ENCODE data around the gene LCMT1.

Gene LCMT1

DNA sequence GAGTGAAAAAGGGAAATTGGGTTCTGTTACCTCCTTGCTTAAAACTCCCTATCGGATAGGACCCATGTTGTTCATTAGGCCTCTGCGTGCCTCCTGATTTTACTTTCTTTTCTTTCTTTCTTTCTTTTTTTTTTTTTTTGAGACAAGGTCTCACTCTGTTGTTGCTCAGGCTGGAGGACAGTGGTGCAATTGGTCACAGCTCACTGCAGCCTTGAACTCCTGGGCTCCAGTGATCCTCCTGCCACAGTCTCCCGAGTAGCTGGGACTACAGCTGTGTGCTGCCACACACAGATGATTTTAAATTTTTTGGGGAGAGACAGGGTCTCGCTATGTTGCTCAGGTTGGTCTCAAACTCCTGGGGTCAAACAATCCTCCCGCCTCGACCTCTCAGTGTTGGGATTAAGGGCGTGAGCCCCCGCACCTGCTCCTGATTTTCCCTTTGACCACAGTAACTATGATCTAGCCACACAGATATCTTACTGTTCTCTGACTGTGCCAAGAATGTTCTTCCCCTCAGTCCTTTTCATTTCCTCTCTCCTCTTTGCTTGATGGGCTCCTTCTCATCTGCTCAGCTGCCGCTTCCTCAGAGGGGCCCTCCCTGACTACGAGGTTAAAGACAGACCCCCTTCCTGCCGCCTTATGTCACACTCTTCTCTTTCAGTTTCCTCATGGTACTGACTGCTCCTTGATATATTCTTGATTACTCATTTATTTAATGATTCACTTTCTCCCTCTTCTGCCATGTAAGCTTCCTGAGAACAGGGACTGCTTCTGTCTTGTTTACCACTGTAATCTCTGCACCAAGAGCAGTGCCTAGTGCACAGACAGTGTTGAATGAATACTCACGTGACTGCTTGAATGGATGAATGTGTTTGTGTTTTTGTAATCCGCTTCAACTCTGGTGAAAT lies 44.3 kb downstream of the LCMT1 start:
- Histone ChIP-seq H3K27me3 (replicated peaks; ENCODE audit: control insufficient read depth, insufficient read depth, low read length) (no peaks in the 10 kb centered on the region), H3K4me3 (replicated peaks; ENCODE audit: low read depth, low read length) (no peak overlapping the region), H3K36me3 (ENCODE audit: control insufficient read depth, insufficient read depth, low read length) (no peaks in the 10 kb centered on the region; the same call in 1 of the 2 replicates)
- no peak for DNase-seq (ENCODE audit: extremely low read depth, insufficient read length)
- TF ChIP-seq, protein P1, sequence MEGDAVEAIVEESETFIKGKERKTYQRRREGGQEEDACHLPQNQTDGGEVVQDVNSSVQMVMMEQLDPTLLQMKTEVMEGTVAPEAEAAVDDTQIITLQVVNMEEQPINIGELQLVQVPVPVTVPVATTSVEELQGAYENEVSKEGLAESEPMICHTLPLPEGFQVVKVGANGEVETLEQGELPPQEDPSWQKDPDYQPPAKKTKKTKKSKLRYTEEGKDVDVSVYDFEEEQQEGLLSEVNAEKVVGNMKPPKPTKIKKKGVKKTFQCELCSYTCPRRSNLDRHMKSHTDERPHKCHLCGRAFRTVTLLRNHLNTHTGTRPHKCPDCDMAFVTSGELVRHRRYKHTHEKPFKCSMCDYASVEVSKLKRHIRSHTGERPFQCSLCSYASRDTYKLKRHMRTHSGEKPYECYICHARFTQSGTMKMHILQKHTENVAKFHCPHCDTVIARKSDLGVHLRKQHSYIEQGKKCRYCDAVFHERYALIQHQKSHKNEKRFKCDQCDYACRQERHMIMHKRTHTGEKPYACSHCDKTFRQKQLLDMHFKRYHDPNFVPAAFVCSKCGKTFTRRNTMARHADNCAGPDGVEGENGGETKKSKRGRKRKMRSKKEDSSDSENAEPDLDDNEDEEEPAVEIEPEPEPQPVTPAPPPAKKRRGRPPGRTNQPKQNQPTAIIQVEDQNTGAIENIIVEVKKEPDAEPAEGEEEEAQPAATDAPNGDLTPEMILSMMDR (IDR thresholded peaks at IDR 0.05; ENCODE audit: insufficient read depth, low read length, poor library complexity, severe bottlenecking): no peak

DNA sequence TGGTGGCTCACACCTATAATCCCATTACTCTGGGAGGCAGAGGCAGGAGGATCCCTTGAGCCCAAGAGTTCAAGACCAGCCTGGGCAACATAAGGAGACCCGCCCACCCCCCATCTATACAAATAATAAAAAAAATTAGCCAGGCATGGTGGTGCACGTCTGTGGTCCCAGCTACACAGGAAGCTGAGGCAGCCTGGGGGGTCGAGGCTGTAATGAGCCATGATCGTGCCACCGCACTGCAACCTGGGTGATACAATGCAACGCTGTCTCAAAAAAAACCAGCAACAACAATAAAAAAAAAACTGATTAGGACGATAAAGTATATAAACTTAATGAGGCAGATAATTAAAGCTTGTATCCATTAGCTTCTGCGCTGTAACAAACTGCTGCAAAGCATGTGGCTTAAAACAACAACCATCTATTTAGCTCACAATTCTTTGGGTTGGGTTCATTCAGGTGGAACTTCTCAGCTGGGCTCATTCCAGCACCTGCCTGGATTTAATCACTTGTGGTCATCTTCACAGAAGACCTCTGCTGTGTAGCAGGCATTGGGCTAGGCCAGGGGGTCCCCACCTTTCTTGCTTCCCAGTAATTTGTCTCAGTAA lies 45.8 kb downstream of the LCMT1 start:
- Histone ChIP-seq H3K36me3 (ENCODE audit: control insufficient read depth, insufficient read depth, low read length) (no peaks in the 10 kb centered on the region; the same call in none of the 2 replicates), H3K4me3 (replicated peaks; ENCODE audit: low read depth, low read length) (no peak overlapping the region), H3K27me3 (replicated peaks; ENCODE audit: control insufficient read depth, insufficient read depth, low read length) (no peaks in the 10 kb centered on the region)
- TF ChIP-seq, protein P1 (IDR thresholded peaks at IDR 0.05; ENCODE audit: insufficient read depth, low read length, poor library complexity, severe bottlenecking): no peak
- DNase-seq (ENCODE audit: extremely low read depth, insufficient read length): no peak

DNA sequence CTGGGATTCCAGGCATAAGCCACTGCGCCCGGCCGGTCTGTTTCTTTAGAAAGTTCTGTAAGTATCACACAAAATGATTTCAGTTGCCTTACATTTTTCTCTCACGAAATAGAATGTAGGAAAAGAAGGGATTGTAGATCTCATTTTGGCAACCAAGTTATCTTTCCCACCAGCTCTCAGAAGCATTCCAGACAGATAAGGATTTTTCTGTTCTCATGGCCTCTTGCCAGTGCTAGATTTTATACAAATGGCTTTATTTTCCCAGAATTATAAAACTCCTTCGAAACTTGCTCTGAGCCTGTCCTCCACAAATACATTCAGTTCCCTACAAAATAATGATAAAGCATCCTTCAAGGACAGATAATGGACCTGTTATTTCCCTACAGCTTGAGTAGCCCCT lies 46.9 kb downstream of the LCMT1 start:
- TF ChIP-seq, protein P1 (IDR thresholded peaks at IDR 0.05; ENCODE audit: insufficient read depth, low read length, poor library complexity, severe bottlenecking): no peak
- no peak for DNase-seq (ENCODE audit: extremely low read depth, insufficient read length)
- H3K36me3 ChIP-seq (ENCODE audit: control insufficient read depth, insufficient read depth, low read length): no peaks in the 10 kb centered on the region; the same call in none of the 2 replicates

DNA sequence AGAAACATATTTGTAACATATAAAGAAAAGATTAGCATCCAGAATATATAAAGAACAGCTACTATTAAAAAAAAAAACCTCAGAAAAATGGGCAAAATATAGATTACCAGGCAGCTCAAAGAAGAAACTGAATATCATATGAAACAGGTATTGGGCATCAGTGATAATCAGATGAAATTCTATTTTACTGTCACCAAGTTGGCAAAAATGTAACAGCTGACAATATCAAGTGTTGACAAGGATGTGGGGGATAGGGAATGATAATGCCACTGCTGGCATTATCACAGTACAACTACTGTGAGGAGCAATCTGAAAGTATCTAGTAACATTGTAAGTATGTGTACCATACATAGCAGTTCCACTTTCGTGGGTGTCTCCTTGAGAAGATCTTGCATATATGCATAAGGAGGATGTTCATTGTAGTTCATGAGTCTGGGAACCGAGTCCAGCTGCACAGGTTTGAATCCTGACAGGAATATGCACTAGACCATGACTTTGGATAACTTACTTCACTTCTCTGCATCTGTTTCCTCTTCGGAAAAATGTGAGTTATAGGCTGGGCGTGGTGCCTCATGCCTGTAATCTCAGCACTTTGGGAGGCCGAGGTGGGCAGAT lies 50.3 kb downstream of the LCMT1 start:
- no peak for DNase-seq (ENCODE audit: extremely low read depth, insufficient read length)
- no peaks in the 10 kb centered on the region for H3K27me3 ChIP-seq (replicated peaks; ENCODE audit: control insufficient read depth, insufficient read depth, low read length)
- H3K36me3 ChIP-seq (ENCODE audit: control insufficient read depth, insufficient read depth, low read length): peaks cover 3% of the 10 kb centered on the region
- TF ChIP-seq, protein P1 (IDR thresholded peaks at IDR 0.05; ENCODE audit: insufficient read depth, low read length, poor library complexity, severe bottlenecking): no peak
- H3K4me3 ChIP-seq (replicated peaks; ENCODE audit: low read depth, low read length): no peak overlapping the region

More for the DNA sequence above, 46.9 kb downstream of the LCMT1 start:
- Histone ChIP-seq H3K4me3 (replicated peaks; ENCODE audit: low read depth, low read length) (no peak overlapping the region), H3K27me3 (replicated peaks; ENCODE audit: control insufficient read depth, insufficient read depth, low read length) (no peaks in the 10 kb centered on the region)

DNA sequence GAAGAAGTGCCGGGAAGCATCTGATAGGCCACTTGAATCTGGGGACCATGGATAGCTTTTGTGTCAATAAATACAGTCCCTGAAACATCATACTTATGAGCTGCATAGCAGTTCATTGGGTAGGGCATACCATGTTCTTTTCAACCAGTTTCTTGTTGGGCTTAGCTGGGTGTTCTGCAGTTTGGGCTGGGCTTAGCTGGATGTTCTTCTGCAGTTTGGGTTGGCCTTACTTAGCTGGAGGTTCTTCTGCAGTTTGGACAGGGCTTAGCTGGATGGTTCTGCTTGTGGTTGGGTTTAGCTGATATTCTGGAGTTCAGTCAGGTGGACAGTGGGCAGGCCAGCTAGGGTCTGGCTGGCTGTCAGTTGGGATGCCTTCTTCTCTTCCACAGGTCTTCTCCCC lies 52.1 kb downstream of the LCMT1 start:
- TF ChIP-seq, protein P1 (IDR thresholded peaks at IDR 0.05; ENCODE audit: insufficient read depth, low read length, poor library complexity, severe bottlenecking): no peak
- Histone ChIP-seq H3K27me3 (replicated peaks; ENCODE audit: control insufficient read depth, insufficient read depth, low read length) (no peaks in the 10 kb centered on the region), H3K36me3 (ENCODE audit: control insufficient read depth, insufficient read depth, low read length) (peaks cover 3% of the 10 kb centered on the region), H3K4me3 (replicated peaks; ENCODE audit: low read depth, low read length) (no peak overlapping the region)
- DNase-seq (ENCODE audit: extremely low read depth, insufficient read length): no peak
